GM12801 (cell line): ENCODE data around the gene ETF1.

Experiments
- CTCF ChIP-seq: IDR thresholded peaks from one replicate; pipeline ENCODE4 v1.5.1; 2011; ENCODE audit warnings: control low read depth; ENCODE audit not compliant: insufficient read length; ENCODE audit errors: extremely low read depth

ETF1 gene

GRCh38 chr5:138579517-138579863 lies 36.5 kb upstream of the ETF1 start:
- TF ChIP-seq CTCF = no peak

DNA sequence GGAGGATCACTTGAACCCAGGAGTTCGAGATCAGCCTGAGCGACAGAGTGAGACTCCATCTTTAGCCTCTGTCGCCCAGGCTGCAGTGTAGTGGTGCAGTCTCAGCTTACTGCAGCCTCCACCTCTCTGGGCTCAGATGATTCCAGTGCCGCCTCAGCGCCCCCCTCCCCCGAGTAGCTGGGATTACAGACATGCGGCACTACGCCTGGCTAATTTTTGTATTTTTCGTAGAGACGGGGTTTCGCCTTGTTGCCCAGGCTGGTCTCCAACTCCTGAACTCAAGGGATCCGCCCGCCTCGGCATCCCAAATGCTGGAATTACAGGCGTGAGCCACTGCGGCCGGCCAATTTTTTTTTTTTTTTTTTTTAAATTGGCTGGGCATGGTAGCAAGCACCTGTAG lies 34.4 kb upstream of the ETF1 start:
- TF ChIP-seq CTCF = no peak

DNA sequence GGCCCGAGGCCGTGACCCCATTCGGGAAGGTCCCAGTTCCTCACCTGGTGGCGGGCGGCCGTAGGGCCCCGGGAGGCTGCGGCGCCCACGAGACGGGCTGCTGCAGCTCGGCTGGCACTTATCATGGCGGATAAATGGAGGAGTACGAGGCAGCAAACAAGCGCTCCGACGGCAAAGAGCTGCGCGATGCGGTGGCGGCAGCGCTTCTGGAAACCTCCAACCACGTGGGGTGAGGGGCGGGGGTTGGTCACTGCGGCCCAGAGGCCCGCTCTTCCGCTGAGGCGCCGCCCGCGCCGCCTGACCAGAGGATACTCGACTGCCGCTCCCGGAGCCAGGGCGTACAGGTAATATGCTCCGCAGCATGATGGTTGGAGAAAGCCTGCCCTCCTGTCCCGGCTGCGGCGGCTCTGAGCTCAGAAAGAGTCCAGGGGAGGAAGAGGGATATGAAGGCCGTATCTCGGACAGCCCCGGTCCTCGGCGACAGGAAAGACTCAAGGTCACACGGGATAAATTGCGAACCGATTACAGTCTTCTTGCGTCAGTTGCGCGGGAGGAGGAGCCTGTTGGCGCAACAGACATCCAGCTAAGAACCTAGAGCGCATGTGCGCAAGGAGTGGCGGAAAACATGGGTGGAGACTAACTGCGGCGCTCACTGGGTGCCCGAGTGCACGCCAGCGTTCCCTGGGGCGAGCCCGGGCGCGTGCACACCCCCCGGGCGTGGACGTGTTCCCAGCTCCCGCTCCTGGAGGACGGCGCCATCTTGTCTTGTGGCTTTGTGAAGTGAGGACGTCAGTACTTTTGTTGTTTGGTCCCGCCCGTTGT lies 32.4 kb upstream of the ETF1 start, which contains the start of gene HSPA9:
HSPA9 (minus strand) TSS at position 208 of the 822 bp plus-strand sequence; CDS start at position 125, 83 bp downstream.
- TF ChIP-seq CTCF = no peak

GRCh38 chr5:138574744-138575193 lies 31.7 kb upstream of the ETF1 start:
- no peak for TF ChIP-seq CTCF

DNA sequence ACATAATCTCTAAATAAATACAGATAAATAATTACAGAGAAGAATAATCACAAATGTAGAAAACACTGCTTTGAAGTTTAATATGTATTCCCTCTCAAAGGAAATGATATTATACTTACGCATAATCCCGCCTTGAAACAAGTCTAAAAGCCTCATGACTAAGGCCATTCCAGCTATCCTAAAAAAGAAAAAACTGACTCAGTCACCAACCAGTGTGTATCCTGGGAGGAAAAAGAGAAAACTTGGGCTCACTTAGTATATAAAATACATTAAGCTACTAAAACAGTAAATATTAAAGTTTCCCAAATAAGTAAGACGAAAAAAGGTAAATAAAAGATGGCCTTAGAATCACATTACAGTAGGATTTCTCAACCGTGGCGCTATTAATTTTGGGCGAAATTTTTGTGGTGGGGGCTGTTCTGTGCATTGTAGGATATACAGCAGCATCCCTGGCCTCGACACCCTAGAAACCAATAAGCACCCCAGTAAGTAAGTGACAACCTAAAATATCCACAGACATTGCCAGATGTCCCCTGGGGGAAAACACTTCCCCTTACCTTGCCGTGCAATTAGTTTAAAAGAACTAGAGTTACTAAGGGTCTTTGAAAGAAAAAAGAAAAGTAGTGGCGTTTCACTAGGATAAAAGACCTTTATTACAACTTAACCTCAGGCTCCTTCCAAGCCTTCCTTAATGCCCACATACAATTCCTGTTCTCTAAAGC lies 31.1 kb upstream of the ETF1 start:
- no peak for TF ChIP-seq CTCF

GRCh38 chr5:138573223-138573622 lies 30.2 kb upstream of the ETF1 start:
- no peak for TF ChIP-seq CTCF

GRCh38 chr5:138570871-138571270 lies 27.8 kb upstream of the ETF1 start:
- TF ChIP-seq CTCF = no peak
